IPS-15b (cell line): ENCODE results near the gene POLR2E.

Experiments used
- H3K27me3 ChIP-seq: one replicate; pipeline ENCODE4 v1.6.1; 2013; ENCODE audit warnings: low read length; ENCODE audit not compliant: control insufficient read depth, insufficient read depth
- H3K36me3 ChIP-seq: one replicate; pipeline ENCODE4 v1.6.1; 2013; ENCODE audit warnings: low read length; ENCODE audit not compliant: control insufficient read depth, insufficient read depth
- H3K4me1 ChIP-seq: one replicate; pipeline ENCODE4 v1.6.1; 2013; ENCODE audit warnings: mild to moderate bottlenecking, low read length; ENCODE audit not compliant: control insufficient read depth, insufficient read depth
- H3K4me3 ChIP-seq: one replicate; pipeline ENCODE4 v1.5.1; 2013; ENCODE audit warnings: low read depth, low read length
- H3K9ac ChIP-seq: one replicate; pipeline ENCODE4 v1.6.1; 2013; ENCODE audit warnings: low read depth, mild to moderate bottlenecking, low read length
- H3K9me3 ChIP-seq: one replicate; pipeline ENCODE4 v1.6.1; 2013; ENCODE audit warnings: mild to moderate bottlenecking, low read length; ENCODE audit not compliant: control insufficient read depth, insufficient read depth

The POLR2E gene

GRCh38 chr19:1047696-1048147 lies 47.5 kb downstream of the POLR2E start:
- H3K4me3 ChIP-seq = no peak overlapping the region
- no peaks in the 10 kb centered on the region for H3K4me1 ChIP-seq
- H3K36me3 ChIP-seq = peaks cover 7% of the 10 kb centered on the region
- no peaks in the 10 kb centered on the region for H3K27me3 ChIP-seq
- H3K9ac ChIP-seq = no peak overlapping the region
- no peaks in the 10 kb centered on the region for H3K9me3 ChIP-seq

- Histone ChIP-seq H3K4me3 (no peak overlapping the region), H3K4me1 (no peaks in the 10 kb centered on the region), H3K9me3 (no peaks in the 10 kb centered on the region), H3K9ac (no peak overlapping the region), H3K27me3 (no peaks in the 10 kb centered on the region), H3K36me3 (peaks cover 11% of the 10 kb centered on the region)
Observed at GRCh38 chr19:1046836-1047695, 48.1 kb downstream of the POLR2E start.

GRCh38 chr19:1046117-1046626 lies 49.0 kb downstream of the POLR2E start:
- peaks cover 13% of the 10 kb centered on the region for H3K36me3 ChIP-seq
- no peaks in the 10 kb centered on the region for H3K4me1 ChIP-seq
- no peak overlapping the region for H3K9ac ChIP-seq

GRCh38 chr19:1045247-1045603 lies 50.0 kb downstream of the POLR2E start:
- Histone ChIP-seq H3K9ac (no peak overlapping the region), H3K4me3 (no peak overlapping the region), H3K9me3 (no peaks in the 10 kb centered on the region), H3K4me1 (no peaks in the 10 kb centered on the region), H3K36me3 (peaks cover 13% of the 10 kb centered on the region), H3K27me3 (no peaks in the 10 kb centered on the region)

More at GRCh38 chr19:1046117-1046626, 49.0 kb downstream of the POLR2E start:
- Histone ChIP-seq H3K4me3 (no peak overlapping the region), H3K27me3 (no peaks in the 10 kb centered on the region), H3K9me3 (no peaks in the 10 kb centered on the region)

GRCh38 chr19:1042689-1043511 lies 52.3 kb downstream of the POLR2E start:
- H3K9ac ChIP-seq = no peak overlapping the region
- H3K9me3 ChIP-seq = no peaks in the 10 kb centered on the region
- H3K4me1 ChIP-seq = no peaks in the 10 kb centered on the region
- H3K27me3 ChIP-seq = no peaks in the 10 kb centered on the region
- peaks cover 19% of the 10 kb centered on the region for H3K36me3 ChIP-seq
- H3K4me3 ChIP-seq = no peak overlapping the region

GRCh38 chr19:1041835-1042685 lies 53.1 kb downstream of the POLR2E start:
- H3K9me3 ChIP-seq = no peaks in the 10 kb centered on the region
- no peaks in the 10 kb centered on the region for H3K27me3 ChIP-seq
- H3K36me3 ChIP-seq = peaks cover 25% of the 10 kb centered on the region
- H3K4me1 ChIP-seq = no peaks in the 10 kb centered on the region
- H3K9ac ChIP-seq = no peak overlapping the region
- H3K4me3 ChIP-seq = no peak overlapping the region

GRCh38 chr19:1041272-1041834 lies 53.8 kb downstream of the POLR2E start:
- no peaks in the 10 kb centered on the region for H3K4me1 ChIP-seq
- no peaks in the 10 kb centered on the region for H3K27me3 ChIP-seq
- no peak overlapping the region for H3K9ac ChIP-seq
- H3K36me3 ChIP-seq = peaks cover 24% of the 10 kb centered on the region
- no peaks in the 10 kb centered on the region for H3K9me3 ChIP-seq
- peak overlapping the region; percentile 90 for H3K4me3 ChIP-seq

GRCh38 chr19:1040476-1041271 lies 54.5 kb downstream of the POLR2E start:
- H3K27me3 ChIP-seq = no peaks in the 10 kb centered on the region
- no peaks in the 10 kb centered on the region for H3K4me1 ChIP-seq
- peak overlapping the region; percentile 79 for H3K9ac ChIP-seq
- peaks cover 31% of the 10 kb centered on the region for H3K36me3 ChIP-seq
- H3K9me3 ChIP-seq = no peaks in the 10 kb centered on the region
- peak overlapping the region; percentile 90 for H3K4me3 ChIP-seq

- Histone ChIP-seq H3K4me3 (peak within 1 kb of the TSS; percentile 90), H3K9ac (peak within 1 kb of the TSS; percentile 79), H3K4me1 (no peaks in the 10 kb centered on the region), H3K36me3 (peaks cover 36% of the 10 kb centered on the region), H3K27me3 (no peaks in the 10 kb centered on the region), H3K9me3 (no peaks in the 10 kb centered on the region)
Observed at GRCh38 chr19:1039646-1040475, 55.3 kb downstream of the POLR2E start, which contains the start of gene ABCA7. Gene ABCA7 (plus strand): TSS chr19:1040107. CDS start chr19:1041362, 1,255 bp downstream.
